Hepatocyte (in vitro differentiated cells): ENCODE measurements around the gene FBXL17. TPM values are rescaled to one million over a fixed set of nuclear protein-coding genes. Genes with fewer than 3 reads are reported as not detected.

Experiments used
- DNase-seq: peaks from one replicate; pipeline ENCODE4 v3.0.0-alpha.2; 2016; ENCODE audit warnings: low spot score
- H2AFZ ChIP-seq: fragments of 200-600 bp; sonication (generic); 2 replicates; pipeline ENCODE4 v1.6.0; 2016; ENCODE audit warnings: antibody characterized with exemption, mild to moderate bottlenecking
- H3K27ac ChIP-seq: fragments of 200-600 bp; sonication (generic); 2 replicates; pipeline ENCODE4 v1.5.1; 2016; ENCODE audit warnings: mild to moderate bottlenecking
- H3K27me3 ChIP-seq: fragments of 200-600 bp; sonication (generic); 2 replicates; pipeline ENCODE4 v1.6.1; 2016
- H3K36me3 ChIP-seq: fragments of 200-600 bp; sonication (generic); replicated peaks from 2 replicates; pipeline ENCODE4 v1.5.1; 2016; ENCODE audit warnings: low read depth; ENCODE audit not compliant: insufficient read depth
- H3K4me1 ChIP-seq: fragments of 200-600 bp; sonication (generic); 2 replicates; pipeline ENCODE4 v1.5.1; 2016; ENCODE audit warnings: mild to moderate bottlenecking, moderate library complexity; ENCODE audit not compliant: insufficient read depth
- H3K4me2 ChIP-seq: fragments of 200-600 bp; sonication (generic); 2 replicates; pipeline ENCODE4 v1.6.0; 2016
- H3K4me3 ChIP-seq: fragments of 200-600 bp; sonication (generic); 2 replicates; pipeline ENCODE4 v1.5.1; 2016; ENCODE audit warnings: mild to moderate bottlenecking
- H3K79me2 ChIP-seq: fragments of 200-600 bp; sonication (generic); 2 replicates; pipeline ENCODE4 v1.6.0; 2017; ENCODE audit warnings: mild to moderate bottlenecking
- H3K9me2 ChIP-seq: fragments of 200-600 bp; sonication (generic); replicated peaks from 2 replicates; pipeline ENCODE4 v1.6.0; 2017; ENCODE audit warnings: mild to moderate bottlenecking; ENCODE audit not compliant: insufficient read depth
- H3K9me3 ChIP-seq: fragments of 200-600 bp; sonication (generic); 2 replicates; pipeline ENCODE4 v1.5.1; 2016; ENCODE audit warnings: low read depth, mild to moderate bottlenecking
- H4K20me1 ChIP-seq: fragments of 200-600 bp; sonication (generic); 2 replicates; pipeline ENCODE4 v1.6.0; 2016; ENCODE audit warnings: mild to moderate bottlenecking; ENCODE audit not compliant: insufficient read depth, poor library complexity, severe bottlenecking
- EZH2 ChIP-seq: fragments of 200-600 bp; sonication (generic); IDR thresholded peaks from 2 replicates; pipeline ENCODE4 v1.6.1; 2016; ENCODE audit warnings: antibody characterized with exemption, mild to moderate bottlenecking, borderline replicate concordance
- EZH2phosphoT487 ChIP-seq: fragments of 200-600 bp; sonication (generic); IDR thresholded peaks from one replicate; pipeline ENCODE4 v1.6.1; 2018; ENCODE audit warnings: antibody characterized with exemption, mild to moderate bottlenecking, low read depth, moderate library complexity; ENCODE audit not compliant: unreplicated experiment, severe bottlenecking
- WGBS: methylation state at CpG from one replicate; pipeline ENCODE4 v1.1.6; 2016; ENCODE audit warnings: low lambda C conversion rate; ENCODE audit errors: missing lambda C conversion rate; 5-methylcytosine and 5-hydroxymethylcytosine counted together
- polyA plus RNA-seq: library from polyadenylated mRNA; unstranded; fragments of >200 nt; fragmentation: Nextera tagmentation; extraction: Ambion mirVana; gene quantifications from 2 replicates; pipeline ENCODE4 v1.2.1, GENCODE V29; 2016
- total RNA-seq: library from RNA; depleted of rRNA; stranded (reverse); fragments of >200 nt; gene quantifications from 2 replicates; pipeline ENCODE4 v1.2.3, GENCODE V29; 2014
- TF ChIP-seq, protein P1 (sequence below): fragments of 200-600 bp; sonication (generic); IDR thresholded peaks from 2 replicates; pipeline ENCODE4 v1.5.1; 2016; ENCODE audit warnings: antibody characterized with exemption, mild to moderate bottlenecking; ENCODE audit not compliant: poor library complexity

Gene FBXL17
- total and polyA plus RNA-seq, 2 experiments from 2014 or later, result 12.5 to 18.2 TPM

DNA sequence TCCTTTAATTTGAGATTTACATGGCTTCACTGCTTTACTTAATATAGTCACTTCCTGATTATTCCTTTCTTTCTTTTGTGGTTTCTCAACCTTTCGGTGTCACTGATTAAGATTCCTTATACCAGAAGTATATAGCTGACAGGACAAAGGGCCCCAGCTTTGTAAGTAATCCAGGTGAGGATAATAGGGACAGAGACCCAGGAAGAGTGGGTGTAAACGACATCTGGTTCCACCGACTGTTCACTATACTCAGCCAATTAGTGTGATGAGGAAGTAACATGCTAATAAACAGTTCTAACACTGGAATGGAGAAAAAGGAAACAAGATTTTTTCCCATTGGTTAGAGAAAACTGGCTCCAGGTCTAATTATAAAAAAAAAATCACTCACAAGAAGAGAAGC is 424.8 kb downstream of the FBXL17 start:
- Histone ChIP-seq H3K4me3 (no peak overlapping the region), H3K9me2 (no peaks in the 10 kb centered on the region), H3K4me1 (no peaks in the 10 kb centered on the region), H3K36me3 (no peaks in the 10 kb centered on the region), H3K79me2 (no peaks in the 10 kb centered on the region), H3K27ac (no peak overlapping the region), H2AFZ (no peak overlapping the region), H4K20me1 (no peaks in the 10 kb centered on the region), H3K27me3 (no peaks in the 10 kb centered on the region), H3K9me3 (no peaks in the 10 kb centered on the region), H3K4me2 (no peak overlapping the region)
- WGBS, result 80% methylated on average over 3 of the region's 3 CpGs
- DNase-seq, result no peak
- TF ChIP-seq, protein P1, sequence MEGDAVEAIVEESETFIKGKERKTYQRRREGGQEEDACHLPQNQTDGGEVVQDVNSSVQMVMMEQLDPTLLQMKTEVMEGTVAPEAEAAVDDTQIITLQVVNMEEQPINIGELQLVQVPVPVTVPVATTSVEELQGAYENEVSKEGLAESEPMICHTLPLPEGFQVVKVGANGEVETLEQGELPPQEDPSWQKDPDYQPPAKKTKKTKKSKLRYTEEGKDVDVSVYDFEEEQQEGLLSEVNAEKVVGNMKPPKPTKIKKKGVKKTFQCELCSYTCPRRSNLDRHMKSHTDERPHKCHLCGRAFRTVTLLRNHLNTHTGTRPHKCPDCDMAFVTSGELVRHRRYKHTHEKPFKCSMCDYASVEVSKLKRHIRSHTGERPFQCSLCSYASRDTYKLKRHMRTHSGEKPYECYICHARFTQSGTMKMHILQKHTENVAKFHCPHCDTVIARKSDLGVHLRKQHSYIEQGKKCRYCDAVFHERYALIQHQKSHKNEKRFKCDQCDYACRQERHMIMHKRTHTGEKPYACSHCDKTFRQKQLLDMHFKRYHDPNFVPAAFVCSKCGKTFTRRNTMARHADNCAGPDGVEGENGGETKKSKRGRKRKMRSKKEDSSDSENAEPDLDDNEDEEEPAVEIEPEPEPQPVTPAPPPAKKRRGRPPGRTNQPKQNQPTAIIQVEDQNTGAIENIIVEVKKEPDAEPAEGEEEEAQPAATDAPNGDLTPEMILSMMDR, result no peak
- TF ChIP-seq EZH2 (no peak), EZH2phosphoT487 (no peak)

DNA sequence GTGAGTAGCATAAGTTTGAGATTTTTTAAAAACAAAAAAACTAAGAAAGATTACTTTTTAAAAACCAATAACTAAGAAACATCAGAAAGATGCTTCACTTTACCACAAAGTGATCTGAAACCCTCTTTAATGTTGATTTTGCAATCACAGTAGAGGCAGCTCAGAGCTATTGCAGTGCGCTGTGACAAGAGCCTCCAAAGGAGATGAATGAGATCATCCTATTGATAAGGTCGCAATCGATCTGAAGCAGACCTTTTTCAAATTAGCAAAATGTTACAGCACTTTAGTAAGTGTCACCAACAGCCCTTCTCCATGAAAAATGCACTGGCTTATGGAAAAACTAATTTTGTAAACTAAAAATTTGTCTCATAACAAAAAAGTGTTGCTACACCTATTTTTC is 426.6 kb downstream of the FBXL17 start:
- H3K9me3 ChIP-seq, result no peaks in the 10 kb centered on the region
- no peaks in the 10 kb centered on the region for H3K4me1 ChIP-seq
- no peaks in the 10 kb centered on the region for H3K27me3 ChIP-seq
- H2AFZ ChIP-seq, result no peak overlapping the region
- H4K20me1 ChIP-seq, result no peaks in the 10 kb centered on the region
- H3K79me2 ChIP-seq, result no peaks in the 10 kb centered on the region
- H3K4me2 ChIP-seq, result no peak overlapping the region
- TF ChIP-seq EZH2phosphoT487 (no peak), EZH2 (no peak)
- TF ChIP-seq, protein P1, result no peak
- WGBS, result 47% methylated on average over 3 of the region's 3 CpGs
- H3K36me3 ChIP-seq, result no peaks in the 10 kb centered on the region
- no peaks in the 10 kb centered on the region for H3K9me2 ChIP-seq
- H3K4me3 ChIP-seq, result no peak overlapping the region
- DNase-seq, result no peak
- no peak overlapping the region for H3K27ac ChIP-seq

DNA sequence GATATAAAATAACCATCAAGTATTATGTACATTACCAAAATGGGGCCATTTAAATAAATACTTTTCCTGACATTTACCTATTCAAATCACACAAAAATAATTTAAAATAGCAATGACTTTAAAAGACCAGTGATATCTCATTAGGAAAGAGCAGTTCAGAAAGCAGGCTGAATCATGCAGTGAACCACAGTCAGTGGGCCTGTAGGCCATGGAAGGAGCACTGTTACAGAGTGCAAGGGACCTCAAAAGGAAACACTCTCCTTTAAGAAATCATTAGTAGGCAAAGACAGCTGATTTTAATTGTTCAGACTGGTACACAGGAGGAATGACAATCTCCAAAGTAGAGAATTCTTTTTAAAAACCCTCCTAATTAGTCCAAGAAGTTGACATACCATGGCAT is 427.6 kb downstream of the FBXL17 start:
- Histone ChIP-seq H4K20me1 (no peaks in the 10 kb centered on the region), H2AFZ (no peak overlapping the region), H3K27me3 (no peaks in the 10 kb centered on the region), H3K4me2 (no peak overlapping the region), H3K4me3 (no peak overlapping the region), H3K36me3 (no peaks in the 10 kb centered on the region), H3K9me3 (no peaks in the 10 kb centered on the region), H3K27ac (no peak overlapping the region), H3K79me2 (no peaks in the 10 kb centered on the region), H3K4me1 (no peaks in the 10 kb centered on the region), H3K9me2 (no peaks in the 10 kb centered on the region)
- TF ChIP-seq EZH2 (no peak), EZH2phosphoT487 (no peak)
- TF ChIP-seq, protein P1, result no peak
- no peak for DNase-seq

DNA sequence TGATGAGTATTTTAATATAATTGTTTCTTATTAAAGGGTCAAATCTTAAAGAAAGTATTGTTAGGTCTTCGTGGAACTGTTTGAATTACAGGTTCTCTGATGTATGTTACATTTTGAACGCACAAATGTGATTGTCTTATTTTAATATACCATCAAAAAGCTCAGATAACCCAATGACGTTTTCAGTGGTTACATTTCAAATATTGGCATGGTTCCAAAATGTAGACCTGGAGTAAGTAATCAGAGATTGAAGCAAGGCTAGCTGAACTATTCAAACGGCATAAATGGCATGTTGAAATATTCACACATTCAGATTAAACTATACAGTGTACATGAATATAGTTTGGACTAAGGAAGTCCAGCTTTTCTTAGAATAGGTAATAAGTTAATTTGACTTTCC is 429.4 kb downstream of the FBXL17 start:
- no peaks in the 10 kb centered on the region for H3K9me2 ChIP-seq
- H3K4me1 ChIP-seq, result peaks cover 11% of the 10 kb centered on the region
- no peak overlapping the region for H2AFZ ChIP-seq
- DNase-seq, result no peak
- no peaks in the 10 kb centered on the region for H4K20me1 ChIP-seq
- H3K9me3 ChIP-seq, result no peaks in the 10 kb centered on the region
- TF ChIP-seq, protein P1, result no peak
- TF ChIP-seq EZH2, result no peak
- no peak for TF ChIP-seq EZH2phosphoT487
- H3K79me2 ChIP-seq, result no peaks in the 10 kb centered on the region
- no peak overlapping the region for H3K27ac ChIP-seq
- 81% methylated on average over 4 of the region's 4 CpGs for WGBS
- H3K4me3 ChIP-seq, result no peak overlapping the region
- no peak overlapping the region for H3K4me2 ChIP-seq
- no peaks in the 10 kb centered on the region for H3K36me3 ChIP-seq
- H3K27me3 ChIP-seq, result no peaks in the 10 kb centered on the region
